ENCODE data around the gene NEDD4. TPM values are rescaled to one million over a fixed set of nuclear protein-coding genes. Genes with fewer than 3 reads are reported as not detected.
"Not testable (repeated sequence)": the region's sequence is repeated elsewhere in the genome, so short reads cannot be mapped to it uniquely, and the experiment has no call there.

NEDD4 gene
- total RNA-seq, 2 donors from 2014 or later: 13.7 to 22.6 TPM

- intact Hi-C loops (cut with DNase I): no loop called here
- no peak for DNase-seq (ENCODE audit: low spot score)
Measured at GRCh38 chr15:55858661-55859060, 134.8 kb downstream of the NEDD4 start.

DNA sequence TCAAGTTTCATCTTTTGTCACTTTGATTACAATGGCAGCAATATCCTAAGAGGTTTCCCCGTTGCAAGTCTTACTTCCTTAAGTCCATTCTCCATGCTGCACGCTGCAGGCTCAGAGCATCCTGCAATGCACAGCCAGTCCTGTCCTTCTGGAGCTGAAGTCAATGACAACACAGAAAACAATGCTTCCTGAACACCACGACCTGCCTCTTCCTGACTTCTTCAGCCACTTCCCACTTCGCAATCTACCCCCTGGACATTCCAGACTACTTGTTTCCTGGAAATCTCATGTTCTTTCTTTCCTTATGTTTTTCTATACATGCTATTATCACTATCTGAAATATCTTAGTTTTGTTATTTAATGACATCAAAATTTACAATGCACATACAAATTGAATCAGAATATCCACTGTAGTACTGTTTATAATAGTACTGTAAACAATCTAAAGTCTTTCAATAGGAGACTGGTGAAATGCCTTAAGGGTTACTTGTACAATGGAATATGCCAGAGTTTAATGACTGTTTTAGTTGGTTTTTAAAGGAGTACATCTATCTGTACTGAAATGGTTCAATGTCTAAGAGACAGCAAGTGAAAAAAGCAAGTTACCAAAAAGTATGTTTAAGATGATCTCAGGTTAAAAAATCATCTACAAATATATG is 136.8 kb downstream of the NEDD4 start:
- intact Hi-C loops (cut with DNase I): no loop called here
- no peak for DNase-seq (ENCODE audit: low spot score)

- intact Hi-C loops (cut with DNase I): no loop called here
- no peak for DNase-seq (ENCODE audit: low spot score)
Measured at GRCh38 chr15:55853134-55853533, 140.3 kb downstream of the NEDD4 start.

DNA sequence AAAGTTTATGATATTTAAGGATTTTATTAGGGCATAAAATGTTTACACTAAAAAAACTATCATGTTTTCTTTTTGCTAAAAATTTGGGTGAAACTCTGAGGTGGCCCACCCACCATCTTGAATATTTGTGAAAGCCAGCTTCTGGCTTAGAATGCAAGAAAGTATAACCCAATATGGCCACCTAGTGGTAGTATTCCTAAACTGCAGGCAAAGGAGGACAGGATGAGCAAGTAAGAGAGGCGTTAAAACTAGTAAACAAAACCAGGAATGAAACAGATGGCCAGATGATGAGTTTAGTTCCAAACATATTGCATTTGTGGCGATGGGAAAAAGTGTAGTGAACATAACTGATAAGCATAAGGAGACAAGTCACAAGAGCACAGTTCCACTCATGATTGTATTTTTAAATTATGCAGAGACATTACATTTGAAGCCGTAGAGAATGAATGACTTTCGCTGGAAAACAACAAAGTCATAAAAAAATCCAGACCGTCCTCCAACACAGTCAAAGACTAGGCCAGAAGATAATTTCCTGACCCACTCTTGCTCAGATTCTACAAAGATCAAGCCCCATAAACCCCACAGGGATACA is 147.2 kb downstream of the NEDD4 start:
- intact Hi-C loops (cut with DNase I): loop anchor here in 1 of 2 donors (10.0 kb wide), 1 partner anchor 201 kb away; no protein-coding TSS in a partner anchor
- DNase-seq (ENCODE audit: low spot score): no peak

GRCh38 chr15:55842897-55843296 is 150.5 kb downstream of the NEDD4 start:
- DNase-seq (ENCODE audit: low spot score): not testable (repeated sequence)
- intact Hi-C loops (cut with DNase I): loop anchor here in 1 of 2 donors (10.0 kb wide), 1 partner anchor 198 kb away; no protein-coding TSS in a partner anchor

DNA sequence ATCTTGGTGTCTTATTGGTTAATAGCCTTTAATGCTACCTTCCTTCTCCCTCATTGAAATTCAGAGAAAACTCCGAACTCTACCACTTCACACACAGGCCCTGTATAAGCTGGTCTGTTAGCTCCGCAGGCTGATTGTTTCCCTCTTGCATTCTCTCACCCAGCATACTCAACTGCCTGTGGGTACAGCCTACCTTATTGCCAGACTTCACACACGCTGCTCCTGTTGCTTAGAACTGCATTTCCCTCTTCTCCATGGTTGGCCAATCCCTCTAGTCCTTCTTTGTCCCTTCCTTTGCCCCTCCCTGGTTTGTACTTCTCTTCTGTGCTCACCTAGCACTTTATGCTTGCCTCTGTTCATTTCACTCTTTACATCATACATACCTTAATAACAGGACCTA is 157.5 kb downstream of the NEDD4 start:
- intact Hi-C loops (cut with DNase I): no loop called here
- no peak for DNase-seq (ENCODE audit: low spot score)

DNA sequence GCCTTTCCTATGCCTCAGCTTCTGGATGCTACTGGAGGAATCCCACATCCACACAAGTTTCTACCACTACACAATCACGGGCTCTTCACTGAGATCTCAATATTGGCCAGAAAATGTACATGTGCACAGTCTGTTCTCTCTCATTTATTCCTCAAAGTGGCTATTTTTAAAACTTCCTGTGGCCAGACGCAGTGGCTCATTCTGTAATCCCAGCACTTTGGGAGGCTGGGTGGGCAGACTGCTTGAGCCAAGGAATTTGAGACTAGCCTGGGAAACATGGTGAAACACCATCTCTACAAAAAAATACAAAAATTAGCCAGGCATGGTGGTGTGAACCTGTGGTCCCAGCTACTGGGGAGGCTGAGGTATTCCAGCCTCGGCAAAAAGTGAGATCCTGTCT is 159.1 kb downstream of the NEDD4 start:
- intact Hi-C loops (cut with DNase I): no loop called here
- no peak for DNase-seq (ENCODE audit: low spot score)

- intact Hi-C loops (cut with DNase I): no loop called here
- DNase-seq (ENCODE audit: low spot score): no peak
Measured at GRCh38 chr15:55829826-55830225, 163.6 kb downstream of the NEDD4 start.

GRCh38 chr15:55827955-55828354 is 165.5 kb downstream of the NEDD4 start:
- intact Hi-C loops (cut with DNase I): no loop called here
- DNase-seq (ENCODE audit: low spot score): no peak

DNA sequence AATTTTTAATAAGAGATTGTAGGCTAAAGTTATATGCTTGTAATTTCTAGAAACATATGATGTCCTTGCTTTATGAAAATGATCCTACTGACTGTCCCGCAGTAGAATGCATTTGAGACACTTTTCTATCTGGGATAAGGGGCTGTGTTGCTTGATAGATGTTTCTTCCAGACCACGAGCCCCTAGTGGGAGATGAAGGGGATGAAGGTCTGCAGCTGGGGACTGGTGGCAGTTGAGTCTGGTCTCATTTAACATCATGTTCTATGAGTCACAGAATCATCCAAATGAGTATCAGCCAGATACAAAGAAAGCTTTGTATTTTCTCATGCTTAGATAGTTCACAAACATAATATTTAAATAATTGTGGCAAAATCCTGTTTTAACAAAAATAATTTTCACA is 166.2 kb downstream of the NEDD4 start:
- DNase-seq (ENCODE audit: low spot score): no peak
- intact Hi-C loops (cut with DNase I): no loop called here

GRCh38 chr15:55824857-55825613 is 168.4 kb downstream of the NEDD4 start:
- no peak for DNase-seq (ENCODE audit: low spot score)
- intact Hi-C loops (cut with DNase I): no loop called here

GRCh38 chr15:55823699-55824340 is 169.6 kb downstream of the NEDD4 start:
- intact Hi-C loops (cut with DNase I): no loop called here
- no peak for DNase-seq (ENCODE audit: low spot score)

DNA sequence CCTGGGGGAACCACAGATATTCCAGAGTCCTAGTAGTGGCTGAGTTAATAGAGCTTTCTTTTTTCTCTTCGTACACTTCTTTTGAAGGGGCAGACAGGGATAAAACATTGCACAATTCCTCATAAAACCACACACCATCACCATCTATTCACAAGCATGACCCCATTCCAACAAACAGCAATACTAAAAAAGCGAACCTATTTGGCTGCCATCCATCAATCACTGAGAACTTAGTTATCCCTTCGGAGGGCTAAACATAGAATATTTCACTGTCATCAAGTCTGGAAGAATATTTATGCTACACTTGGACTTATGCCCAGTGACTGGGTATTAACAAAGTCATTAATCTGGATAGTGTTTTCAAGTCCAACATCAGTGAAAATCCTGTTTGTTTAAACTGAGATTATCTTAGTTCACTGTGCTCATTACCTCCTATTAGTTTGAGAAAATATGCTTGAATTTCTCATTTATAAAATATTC is 170.2 kb downstream of the NEDD4 start:
- DNase-seq (ENCODE audit: low spot score): no peak
- intact Hi-C loops (cut with DNase I): no loop called here

DNA sequence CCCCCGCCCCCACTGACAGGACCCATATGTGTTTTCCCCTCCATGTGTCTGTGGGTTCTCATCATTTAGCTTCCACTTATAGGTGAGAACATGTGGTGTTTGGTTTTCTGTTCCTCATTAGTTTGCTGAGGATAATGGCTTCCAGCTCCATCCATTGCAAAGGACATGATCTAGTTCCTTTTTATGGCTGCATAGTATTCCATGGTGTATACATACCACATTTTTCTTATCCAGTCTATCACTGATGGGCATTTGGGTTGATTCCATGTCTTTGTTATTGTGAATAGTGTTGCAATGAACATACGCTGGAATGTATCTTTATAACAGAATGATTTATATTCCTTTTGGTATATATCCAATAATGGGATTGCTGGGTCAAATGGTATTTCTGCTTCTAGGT is 171.7 kb downstream of the NEDD4 start:
- DNase-seq (ENCODE audit: low spot score); intact Hi-C loops (cut with DNase I): not testable (repeated sequence)

DNA sequence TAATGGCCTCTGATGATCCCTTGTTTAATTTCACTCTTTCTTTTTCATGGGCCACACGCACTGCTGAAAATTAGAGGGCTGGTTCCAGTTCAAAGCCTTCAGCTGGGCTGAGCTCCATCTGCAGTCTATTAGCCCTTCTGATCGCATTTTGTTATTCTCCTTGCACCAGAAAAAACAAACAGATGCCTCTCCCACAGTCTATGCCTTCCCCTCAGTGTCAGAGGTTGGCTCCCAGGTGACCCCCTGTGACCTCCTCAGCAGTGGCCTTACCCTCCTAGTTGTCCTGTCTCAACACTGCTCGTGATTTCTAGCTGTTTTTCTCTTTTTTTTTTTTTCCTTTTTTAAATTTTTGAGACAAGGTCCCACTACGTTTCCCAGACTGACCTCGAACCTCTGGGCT is 173.4 kb downstream of the NEDD4 start:
- intact Hi-C loops (cut with DNase I): no loop called here
- no peak for DNase-seq (ENCODE audit: low spot score)

- intact Hi-C loops (cut with DNase I): no loop called here
- no peak for DNase-seq (ENCODE audit: low spot score)
Measured at GRCh38 chr15:55819397-55820034, 173.9 kb downstream of the NEDD4 start.

DNA sequence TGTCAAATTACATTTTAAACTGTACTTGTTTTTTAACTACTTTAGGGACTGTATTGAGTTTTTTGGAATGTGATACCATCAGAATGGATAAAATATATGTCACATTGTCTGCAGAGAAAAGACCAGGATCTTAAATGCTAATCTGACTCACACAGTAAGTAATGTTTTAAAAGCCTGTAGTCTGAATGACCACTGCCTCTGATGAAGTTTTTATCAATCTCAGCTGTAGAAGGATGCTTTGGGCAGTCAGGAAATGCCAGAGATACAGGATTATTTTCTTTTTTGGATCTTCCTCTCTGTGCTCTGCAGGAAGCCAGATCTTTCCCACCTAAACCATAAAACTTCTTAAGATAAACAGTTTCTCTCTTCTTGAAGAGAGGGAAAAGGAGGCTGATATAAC is 177.4 kb downstream of the NEDD4 start:
- intact Hi-C loops (cut with DNase I): no loop called here
- no peak for DNase-seq (ENCODE audit: low spot score)

GRCh38 chr15:55802600-55803376 is 190.6 kb downstream of the NEDD4 start:
- intact Hi-C loops (cut with DNase I): no loop called here

GRCh38 chr15:55800216-55800615 is 193.2 kb downstream of the NEDD4 start:
- DNase-seq (ENCODE audit: low spot score): no peak
- intact Hi-C loops (cut with DNase I): no loop called here

More at GRCh38 chr15:55802600-55803376, 190.6 kb downstream of the NEDD4 start:
- DNase-seq (ENCODE audit: low spot score): no peak

Data from posterior vena cava (tissue), 2 donors.